Mesenchymal stem cell (in vitro differentiated cells and primary cell): ENCODE data around the gene TSSK6.
A peak's percentile ranks its signal among the peaks of the same experiment; 100 is the strongest.
"Not testable (repeated sequence)": the region's sequence is repeated elsewhere in the genome, so short reads cannot be mapped to it uniquely, and the experiment has no call there.

Experiments
- DNase-seq: peaks from one replicate; pipeline ENCODE4 v3.0.0-alpha.2; 2013
- H2AFZ ChIP-seq: one replicate; pipeline ENCODE4 v1.6.1; 2013; ENCODE audit warnings: low read depth, mild to moderate bottlenecking, control low read depth, inconsistent platforms, low read length, moderate library complexity
- H2AK5ac ChIP-seq: 2 replicates; pipeline ENCODE4 v1.6.1; 2013; ENCODE audit warnings: low read length, moderate library complexity, mild to moderate bottlenecking, inconsistent platforms; ENCODE audit not compliant: severe bottlenecking
- H2BK120ac ChIP-seq: one replicate; pipeline ENCODE4 v1.6.1; 2013; ENCODE audit warnings: low read depth, mild to moderate bottlenecking, inconsistent platforms, low read length, moderate library complexity
- H2BK12ac ChIP-seq, 2 experiments: one replicate each; pipeline ENCODE4 v1.6.1; 2013; ENCODE audit warnings: inconsistent platforms in 2 of 2, low read length in 2 of 2, mild to moderate bottlenecking in 2 of 2, moderate library complexity in 2 of 2, control low read depth in 1 of 2
- H2BK15ac ChIP-seq: one replicate; pipeline ENCODE4 v1.6.1; 2013; ENCODE audit warnings: mild to moderate bottlenecking, low read depth, inconsistent platforms; ENCODE audit not compliant: poor library complexity, severe bottlenecking
- H2BK5ac ChIP-seq: 2 replicates; pipeline ENCODE4 v1.6.1; 2013; ENCODE audit warnings: low read depth, mild to moderate bottlenecking, low read length, control low read depth, inconsistent platforms; ENCODE audit not compliant: poor library complexity, severe bottlenecking
- H3K14ac ChIP-seq, 2 experiments: one replicate each; pipeline ENCODE4 v1.6.1; 2013; ENCODE audit warnings: inconsistent platforms in 2 of 2, low read length in 2 of 2, control low read depth in 1 of 2, mild to moderate bottlenecking in 1 of 2, moderate library complexity in 1 of 2
- H3K18ac ChIP-seq, 2 experiments: one replicate each; pipeline ENCODE4 v1.6.1; 2013; ENCODE audit warnings: inconsistent platforms in 2 of 2, low read length in 2 of 2, control low read depth in 1 of 2, low read depth in 1 of 2, mild to moderate bottlenecking in 1 of 2
- H3K23ac ChIP-seq, 2 experiments: one replicate each; pipeline ENCODE4 v1.6.1; 2013; ENCODE audit warnings: inconsistent platforms in 2 of 2, low read length in 2 of 2, mild to moderate bottlenecking in 2 of 2, moderate library complexity in 2 of 2, control low read depth in 1 of 2
- H3K27ac ChIP-seq: 2 replicates; pipeline ENCODE4 v1.5.1; 2013; ENCODE audit warnings: mild to moderate bottlenecking, moderate library complexity, low read length, control low read depth, inconsistent platforms; ENCODE audit not compliant: poor library complexity, severe bottlenecking
- H3K27me3 ChIP-seq, 2 experiments: 2 replicates each; pipeline versions ENCODE4 v1.6.1 to v1.7.0; 2013; ENCODE audit warnings: low read length in 2 of 2, mild to moderate bottlenecking in 2 of 2, moderate library complexity in 2 of 2, control low read depth in 1 of 2, inconsistent platforms in 1 of 2; ENCODE audit not compliant: control insufficient read depth in 1 of 2, insufficient read depth in 1 of 2
- H3K36me3 ChIP-seq, 2 experiments: 2 replicates each; pipeline versions ENCODE4 v1.6.1 to v1.7.0; 2013; ENCODE audit warnings: low read length in 2 of 2, control low read depth in 1 of 2, inconsistent platforms in 1 of 2, low read depth in 1 of 2, mild to moderate bottlenecking in 1 of 2; ENCODE audit not compliant: insufficient read depth in 2 of 2, control insufficient read depth in 1 of 2
- H3K4ac ChIP-seq, 2 experiments: one replicate each; pipeline ENCODE4 v1.6.1; 2013; ENCODE audit warnings: inconsistent platforms in 2 of 2, low read length in 2 of 2, mild to moderate bottlenecking in 2 of 2, moderate library complexity in 2 of 2, control low read depth in 1 of 2, low read depth in 1 of 2
- H3K4me1 ChIP-seq: 2 replicates; pipeline ENCODE4 v1.6.1; 2013; ENCODE audit warnings: low read depth, low read length, control low read depth; ENCODE audit not compliant: control insufficient read depth, insufficient read depth
- H3K4me2 ChIP-seq: 2 replicates; pipeline ENCODE4 v1.6.1; 2013; ENCODE audit warnings: low read length, mild to moderate bottlenecking, inconsistent platforms; ENCODE audit not compliant: poor library complexity, severe bottlenecking
- H3K4me3 ChIP-seq, 2 experiments: 2 replicates each; pipeline versions ENCODE4 v1.5.1 to v1.7.0; 2013; ENCODE audit warnings: low read length in 2 of 2, mild to moderate bottlenecking in 2 of 2, control low read depth in 1 of 2, low read depth in 1 of 2; ENCODE audit not compliant: insufficient read depth in 1 of 2
- H3K79me1 ChIP-seq: replicated peaks from 2 replicates; pipeline ENCODE4 v1.6.1; 2013; ENCODE audit warnings: mild to moderate bottlenecking, control low read depth, low read length, inconsistent platforms; ENCODE audit not compliant: poor library complexity, severe bottlenecking
- H3K9ac ChIP-seq: 2 replicates; pipeline ENCODE4 v1.7.0; 2013; ENCODE audit warnings: mild to moderate bottlenecking, low read length, moderate library complexity
- H3K9me3 ChIP-seq: 2 replicates; pipeline ENCODE4 v1.7.0; 2013; ENCODE audit warnings: mild to moderate bottlenecking, low read length; ENCODE audit not compliant: control insufficient read depth
- H4K8ac ChIP-seq: one replicate; pipeline ENCODE4 v1.6.1; 2013; ENCODE audit warnings: inconsistent platforms, mild to moderate bottlenecking, low read length, moderate library complexity
- H4K91ac ChIP-seq: one replicate; pipeline ENCODE4 v1.6.1; 2013; ENCODE audit warnings: mild to moderate bottlenecking, low read length, inconsistent platforms
- WGBS: methylation state at CpG from one replicate; pipeline ENCODE4 v1.1.7; 2013; ENCODE audit warnings: mixed read lengths; 5-methylcytosine and 5-hydroxymethylcytosine counted together

Gene TSSK6

DNA sequence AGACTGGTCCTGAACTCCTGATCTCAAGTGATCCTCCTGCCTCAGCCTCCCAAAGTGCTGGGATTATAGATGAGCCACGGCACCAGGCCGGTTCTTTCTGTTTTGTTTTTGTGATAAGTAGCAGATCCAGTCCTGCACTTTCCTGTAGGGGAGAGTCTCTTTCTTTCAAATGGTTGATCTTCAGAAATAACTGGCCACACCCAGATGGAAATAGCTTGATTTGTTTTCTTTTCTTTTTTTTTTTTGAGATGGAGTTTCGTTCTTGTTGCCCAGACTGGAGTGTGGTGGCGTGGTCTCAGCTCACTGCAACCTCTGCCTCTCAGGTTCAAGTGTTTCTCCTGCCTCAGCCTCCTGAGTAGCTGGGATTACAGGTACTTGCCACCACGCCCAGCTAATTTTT lies 43.2 kb downstream of the TSSK6 start:
- H3K36me3 ChIP-seq, result peaks cover 37 to 40% of the 10 kb centered on the region in 2 experiments
- H4K91ac ChIP-seq, DNase-seq, H2BK12ac ChIP-seq, H3K4me2 ChIP-seq, H3K9ac ChIP-seq, H4K8ac ChIP-seq, H3K4ac ChIP-seq, H3K23ac ChIP-seq, H3K18ac ChIP-seq, H2AK5ac ChIP-seq, H3K27ac ChIP-seq, H3K27me3 ChIP-seq, H2BK120ac ChIP-seq, H3K14ac ChIP-seq, H2AFZ ChIP-seq, H3K4me3 ChIP-seq, H2BK15ac ChIP-seq, H2BK5ac ChIP-seq: not testable (repeated sequence)
- peaks cover 32% of the 10 kb centered on the region for H3K9me3 ChIP-seq
- peaks cover 14% of the 10 kb centered on the region for H3K4me1 ChIP-seq
- 92% methylated on average over 2 of the region's 5 CpGs for WGBS
- peaks cover 40% of the 10 kb centered on the region for H3K79me1 ChIP-seq

DNA sequence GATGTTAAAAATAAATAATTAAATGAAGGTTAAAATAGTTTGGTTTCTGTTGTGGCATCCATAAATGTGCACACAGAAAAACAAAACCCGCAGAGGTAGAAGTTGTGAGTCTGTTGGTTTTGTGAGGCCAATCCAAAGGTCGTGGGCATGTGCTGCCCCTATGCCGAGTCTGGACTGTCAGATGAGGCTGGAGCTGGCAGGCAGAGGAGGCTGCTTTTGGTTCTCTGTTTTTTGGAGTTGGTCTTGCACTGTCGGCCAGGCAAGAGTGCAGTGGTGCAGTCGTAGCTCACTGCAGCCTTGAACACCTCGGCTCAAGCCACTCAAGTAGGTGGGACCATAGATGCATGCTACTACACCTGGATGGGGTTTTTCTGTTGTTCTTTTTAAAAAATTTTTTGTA lies 43.7 kb downstream of the TSSK6 start:
- Histone ChIP-seq H2BK15ac (no peak overlapping the region), H3K9me3 (peaks cover 32% of the 10 kb centered on the region), H3K27me3 (no peaks in the 10 kb centered on the region), H3K79me1 (peaks cover 36% of the 10 kb centered on the region), H2AFZ (no peak overlapping the region), H3K27ac (no peak overlapping the region), H4K91ac (no peak overlapping the region), H3K23ac (no peak overlapping the region), H2BK120ac (no peak overlapping the region), H3K4me3 (no peak overlapping the region), H3K18ac (no peak overlapping the region), H2AK5ac (no peak overlapping the region), H4K8ac (no peak overlapping the region), H2BK12ac (no peak overlapping the region), H3K9ac (no peak overlapping the region), H3K4me2 (no peak overlapping the region), H3K4me1 (peaks cover 14% of the 10 kb centered on the region), H3K36me3 (peaks cover 38 to 43% of the 10 kb centered on the region in 2 experiments), H3K4ac (no peak overlapping the region), H2BK5ac (no peak overlapping the region), H3K14ac (no peak overlapping the region)
- 96% methylated on average over 6 of the region's 6 CpGs for WGBS
- no peak for DNase-seq

GRCh38 chr19:19470579-19470978 lies 44.8 kb downstream of the TSSK6 start:
- Histone ChIP-seq H2AK5ac (no peak overlapping the region), H3K27me3 (no peaks in the 10 kb centered on the region), H3K27ac (no peak overlapping the region), H3K79me1 (peaks cover 36% of the 10 kb centered on the region), H2BK5ac (no peak overlapping the region), H3K9me3 (peaks cover 32% of the 10 kb centered on the region), H3K4ac (no peak overlapping the region), H3K4me2 (no peak overlapping the region), H3K14ac (no peak overlapping the region), H3K18ac (no peak overlapping the region), H2AFZ (no peak overlapping the region), H3K4me3 (no peak overlapping the region), H2BK120ac (no peak overlapping the region), H2BK12ac (no peak overlapping the region), H4K8ac (no peak overlapping the region), H2BK15ac (no peak overlapping the region), H3K9ac (no peak overlapping the region), H3K36me3 (peaks cover 42 to 54% of the 10 kb centered on the region in 2 experiments), H3K23ac (no peak overlapping the region), H3K4me1 (peaks cover 16% of the 10 kb centered on the region), H4K91ac (no peak overlapping the region)
- no peak for DNase-seq
- 97% methylated on average over 2 of the region's 3 CpGs for WGBS

GRCh38 chr19:19468424-19469050 lies 46.8 kb downstream of the TSSK6 start:
- Histone ChIP-seq H3K27ac (no peak overlapping the region), H3K9me3 (peaks cover 32% of the 10 kb centered on the region), H3K9ac (no peak overlapping the region), H3K36me3 (peaks cover 43 to 49% of the 10 kb centered on the region in 2 experiments), H3K4me2 (no peak overlapping the region), H4K8ac (no peak overlapping the region), H3K79me1 (peaks cover 37% of the 10 kb centered on the region), H2AK5ac (no peak overlapping the region), H2AFZ (no peak overlapping the region), H3K4ac (no peak overlapping the region), H3K27me3 (no peaks in the 10 kb centered on the region), H4K91ac (no peak overlapping the region), H3K4me3 (no peak overlapping the region), H2BK15ac (no peak overlapping the region), H3K14ac (no peak overlapping the region), H3K4me1 (peaks cover 19% of the 10 kb centered on the region), H3K23ac (no peak overlapping the region), H2BK5ac (no peak overlapping the region), H2BK12ac (no peak overlapping the region), H3K18ac (no peak overlapping the region), H2BK120ac (no peak overlapping the region)
- 100% methylated on average over 1 of the region's 2 CpGs for WGBS
- peak; percentile 43 for DNase-seq
